DMS79 treated with DMSO at 0.1 percent for 48 hours (cell line): ENCODE measurements around the gene ZNF593.

Source experiments
- DNase-seq: peaks from one replicate; lab custom pipeline; 2025; lab: John Stamatoyannopoulos, UW

The ZNF593 gene

GRCh38 chr1:26169198-26169554, 532 bp upstream of the ZNF593 start:
- DNase-seq: no peak

GRCh38 chr1:26170472-26170821, 739 bp downstream of the ZNF593 start:
- DNase-seq: peak; percentile 13

DNA sequence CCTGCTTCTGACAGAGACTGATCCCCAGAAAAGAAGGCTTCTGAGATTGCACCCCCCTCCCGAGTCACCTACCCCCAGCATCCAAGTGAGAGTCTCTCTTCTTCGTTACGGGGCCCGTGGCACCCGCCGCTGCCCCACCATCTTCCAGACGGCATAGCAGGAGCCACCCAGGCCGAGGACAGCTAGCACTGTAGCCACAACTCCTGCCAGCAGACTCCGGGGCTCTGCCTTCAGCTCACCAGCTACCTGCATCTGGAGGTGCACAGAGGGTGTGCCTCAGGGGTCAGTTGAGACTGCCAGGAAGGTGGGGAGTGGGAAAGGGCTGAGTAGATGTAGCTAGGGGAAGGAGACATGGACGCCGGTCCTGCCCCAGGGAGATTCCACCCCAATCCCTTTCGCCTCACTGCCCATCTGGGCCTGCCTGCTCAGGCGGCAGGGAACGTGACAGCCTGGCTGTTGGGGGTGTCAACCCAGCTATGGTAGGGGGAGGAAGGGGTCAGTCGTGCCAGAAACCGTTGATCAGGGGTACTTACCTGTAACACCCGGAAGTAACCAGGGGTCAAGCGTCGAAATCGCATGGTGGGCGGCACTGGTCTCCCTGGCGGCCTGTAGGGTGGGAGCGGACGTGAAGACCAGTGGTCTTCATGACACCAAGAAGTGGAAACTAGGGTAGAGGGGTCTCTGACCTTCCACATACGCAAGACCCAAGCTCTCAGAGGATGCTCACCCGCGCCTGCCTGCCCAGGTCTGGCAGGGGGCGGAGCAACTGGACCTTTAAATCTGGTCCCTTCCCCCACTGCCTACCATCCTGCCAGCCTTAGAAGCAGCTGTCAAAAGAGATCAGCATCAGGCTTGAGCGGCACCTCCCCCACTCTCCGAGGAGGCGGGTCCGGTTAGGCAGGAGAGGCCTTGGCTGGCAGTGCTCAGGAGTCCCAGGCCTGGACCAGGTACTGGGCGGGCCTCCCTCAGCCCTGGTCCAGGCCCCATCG, 1.7 kb downstream of the ZNF593 start, which contains the start of gene ZNF593OS:
Gene ZNF593OS (minus strand): TSS at position 749 of the 989 bp plus-strand sequence. CDS start 171 bp downstream, at position 578.
- no peak for DNase-seq

DNA sequence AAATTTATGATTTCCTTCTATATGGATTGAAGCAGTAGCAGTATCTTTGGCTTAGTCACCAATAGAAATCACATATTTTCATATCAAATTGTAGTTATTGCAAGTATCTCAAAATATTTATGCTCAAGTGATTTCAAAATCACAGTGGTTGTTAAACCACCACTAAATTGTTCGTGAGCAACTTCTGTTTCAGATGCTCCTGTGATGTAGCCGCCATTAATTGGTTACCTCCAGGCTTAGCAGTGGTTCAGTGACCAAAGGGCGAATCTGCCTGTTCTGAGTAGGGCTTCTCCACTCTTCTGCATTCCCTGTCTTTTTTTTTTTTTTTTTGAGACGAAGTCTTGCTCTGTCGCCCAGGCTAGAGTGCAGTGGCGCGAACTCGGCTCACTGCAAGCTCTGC, 5.6 kb downstream of the ZNF593 start:
- no peak for DNase-seq

GRCh38 chr1:26177182-26177684, 7.5 kb downstream of the ZNF593 start, which contains the start of gene CNKSR1:
Gene CNKSR1 (plus strand): TSS chr1:26177491. CDS start chr1:26177548, 57 bp downstream.
- no peak for DNase-seq

GRCh38 chr1:26180010-26180506, 10.3 kb downstream of the ZNF593 start:
- no peak for DNase-seq

DNA sequence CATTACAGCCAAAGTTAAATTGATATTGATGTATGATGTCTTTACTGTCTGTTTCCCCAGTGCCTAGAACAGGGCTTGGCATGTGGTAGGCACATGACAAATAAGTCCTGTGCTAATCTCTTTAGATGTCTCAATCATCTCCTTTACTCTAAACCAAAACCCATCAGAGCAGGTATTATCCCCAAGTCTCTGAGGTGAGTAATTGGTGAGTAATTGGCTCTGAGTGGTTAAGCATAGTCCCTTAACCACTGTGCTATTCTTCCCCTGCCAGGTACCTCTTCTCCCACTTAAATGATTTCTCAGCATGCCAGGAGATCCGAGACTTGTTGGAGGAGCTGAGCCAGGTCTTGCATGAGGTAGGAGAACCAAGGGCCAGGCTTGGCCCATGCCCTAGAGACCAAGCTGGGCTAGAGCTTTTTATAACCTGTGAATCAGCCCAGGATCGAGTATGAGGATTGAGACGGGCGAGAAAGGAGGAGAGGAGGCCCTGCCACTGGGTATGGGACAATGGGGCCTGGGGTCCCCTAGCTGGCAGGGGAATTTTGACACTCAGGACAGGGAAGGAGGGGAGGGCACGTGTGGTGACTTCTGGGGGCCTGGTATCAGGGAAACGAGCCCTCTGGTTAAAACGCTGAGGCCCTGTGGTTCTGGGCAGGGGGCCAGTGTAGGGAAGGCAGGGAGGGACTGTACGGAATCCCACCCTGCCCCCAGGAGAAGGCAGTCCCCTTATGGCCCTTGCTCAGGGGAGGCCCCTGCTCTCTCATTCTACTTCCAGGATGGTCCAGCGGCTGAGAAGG, 12.1 kb downstream of the ZNF593 start:
- DNase-seq: no peak

DNA sequence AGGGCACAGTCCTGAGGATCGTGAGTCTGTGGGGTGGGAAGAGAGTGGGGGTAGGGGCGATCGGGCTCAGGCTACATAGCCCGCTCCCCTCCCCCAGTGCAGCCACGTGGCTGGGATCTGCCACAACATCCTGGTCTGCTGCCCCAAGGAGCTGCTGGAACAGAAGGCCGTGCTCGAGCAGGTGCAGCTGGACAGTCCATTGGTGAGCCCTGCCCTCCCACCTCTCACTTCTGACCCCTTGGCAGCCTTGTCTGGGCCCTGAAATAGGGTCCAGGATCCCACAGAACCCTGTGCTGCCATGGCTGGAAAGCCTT, 12.6 kb downstream of the ZNF593 start:
- no peak for DNase-seq

DNA sequence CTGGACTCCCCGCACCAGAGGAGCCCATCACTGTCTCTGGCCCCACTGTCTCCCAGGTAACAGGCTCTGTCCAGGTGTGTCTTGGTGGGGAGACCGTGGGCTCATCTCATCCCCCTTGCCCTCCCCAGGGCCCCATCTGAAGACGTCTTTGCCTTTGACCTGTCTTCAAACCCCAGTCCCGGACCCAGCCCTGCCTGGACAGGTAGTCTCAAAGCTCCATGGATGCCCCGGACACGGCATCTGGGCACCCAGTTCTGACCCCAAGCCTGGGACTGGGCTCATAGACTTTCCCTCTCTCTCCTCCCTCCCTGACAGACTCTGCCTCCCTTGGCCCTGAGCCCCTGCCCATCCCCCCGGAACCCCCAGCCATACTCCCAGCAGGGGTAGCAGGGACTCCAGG, 14.4 kb downstream of the ZNF593 start:
- DNase-seq: no peak

DNA sequence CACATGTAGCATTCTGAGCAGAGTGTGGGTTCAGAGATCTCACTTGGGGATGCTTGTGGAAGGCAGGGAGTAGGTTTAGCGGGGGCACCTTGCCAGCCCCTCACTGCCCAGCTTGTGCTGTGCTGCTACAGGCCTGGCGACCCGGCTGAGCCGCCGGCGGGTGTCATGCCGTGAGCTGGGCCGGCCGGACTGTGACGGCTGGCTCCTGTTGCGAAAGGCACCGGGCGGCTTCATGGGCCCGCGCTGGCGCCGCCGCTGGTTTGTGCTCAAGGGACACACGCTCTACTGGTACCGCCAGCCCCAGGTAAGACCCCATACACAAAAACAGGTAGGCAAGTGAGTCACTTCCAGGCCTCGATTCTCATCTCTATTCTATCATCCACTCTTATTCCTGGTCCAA, 15.2 kb downstream of the ZNF593 start:
- DNase-seq: no peak

- no peak for DNase-seq
These were observed 18.2 kb downstream of the ZNF593 start for GRCh38 chr1:26187882-26188281.

- DNase-seq: no peak
These were observed 18.8 kb downstream of the ZNF593 start for GRCh38 chr1:26188477-26188876.

DNA sequence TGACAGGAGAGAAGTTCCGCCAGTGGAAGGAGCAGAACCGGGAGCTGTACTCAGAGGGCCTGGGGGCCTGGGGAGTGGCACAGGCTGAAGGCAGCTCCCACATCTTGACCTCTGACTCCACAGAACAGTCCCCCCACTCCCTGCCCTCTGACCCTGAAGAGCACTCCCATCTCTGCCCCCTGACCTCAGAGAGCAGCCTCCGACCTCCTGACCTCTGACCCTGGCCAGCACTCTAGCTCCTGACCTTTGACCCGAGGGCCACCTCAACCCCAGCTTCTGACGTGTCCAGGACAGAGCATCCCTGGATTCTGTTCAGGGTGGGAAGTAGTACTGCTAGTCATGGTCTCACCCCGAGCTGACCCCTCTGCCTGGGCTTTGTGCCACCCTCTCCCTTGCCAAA, 19.6 kb downstream of the ZNF593 start:
- no peak for DNase-seq

GRCh38 chr1:26189751-26190275, 20.1 kb downstream of the ZNF593 start:
- DNase-seq: no peak

DNA sequence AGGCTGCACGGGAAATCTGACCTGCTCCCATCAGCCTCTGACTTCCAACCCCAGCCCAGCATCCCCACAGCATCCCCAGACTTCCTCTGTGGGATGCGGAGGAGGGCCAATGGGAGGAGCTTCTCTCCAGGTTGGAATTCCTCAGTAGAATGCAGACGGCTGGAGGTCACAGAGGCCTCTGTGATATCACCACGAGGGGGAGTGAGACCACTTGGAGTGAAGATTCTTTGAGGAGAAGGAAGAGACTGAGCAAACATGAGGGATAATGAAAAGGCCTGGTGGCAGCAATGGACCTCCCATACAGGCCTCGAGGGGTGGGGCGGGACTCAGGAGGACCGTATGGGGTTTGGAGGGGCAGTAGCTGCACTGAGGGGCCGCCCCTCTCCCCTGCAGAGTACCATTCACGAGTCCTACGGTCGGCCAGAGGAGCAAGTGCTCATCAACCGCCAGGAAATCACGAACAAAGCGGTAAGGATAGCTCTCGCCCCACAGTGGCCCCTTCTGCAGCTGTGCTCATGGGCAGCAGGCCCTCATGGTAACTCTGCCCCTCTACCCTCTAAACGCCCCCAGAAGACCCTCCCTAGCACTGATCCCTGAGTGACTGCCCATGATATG, 20.8 kb downstream of the ZNF593 start, which contains the start of gene CATSPER4:
Gene CATSPER4 (plus strand): TSS at position 230 of the 615 bp plus-strand sequence. CDS start 26 bp downstream, at position 256.
- DNase-seq: no peak

DNA sequence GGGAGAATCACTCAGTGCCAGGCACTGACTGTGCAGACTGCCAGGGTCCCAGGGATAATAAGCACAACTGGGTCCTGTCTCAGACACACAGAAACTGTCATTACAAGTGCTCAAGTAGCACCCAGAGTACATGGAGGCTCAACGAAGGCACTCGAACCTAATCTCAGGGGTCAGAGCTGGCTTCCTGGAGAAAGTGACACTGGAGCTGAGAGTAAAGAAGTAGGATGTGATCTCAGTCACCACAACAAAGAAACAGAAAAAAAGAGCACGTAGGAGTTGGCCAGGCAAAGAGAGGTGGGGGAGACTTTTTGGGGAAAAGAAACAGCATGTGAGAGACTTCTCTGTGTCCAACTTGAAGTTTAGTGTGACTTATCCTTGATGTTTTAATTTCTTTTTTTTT, 22.0 kb downstream of the ZNF593 start:
- DNase-seq: no peak

- DNase-seq: no peak
These were observed 26.1 kb downstream of the ZNF593 start for GRCh38 chr1:26195805-26196204.

- no peak for DNase-seq
These were observed 27.6 kb downstream of the ZNF593 start for GRCh38 chr1:26197301-26197700.

- DNase-seq: no peak
These were observed 28.1 kb downstream of the ZNF593 start for GRCh38 chr1:26197813-26198212.

GRCh38 chr1:26200413-26200812, 30.7 kb downstream of the ZNF593 start:
- no peak for DNase-seq

GRCh38 chr1:26203642-26204318, 34.1 kb downstream of the ZNF593 start:
- no peak for DNase-seq
